Measurements from ENCODE around the gene FAM76A.
"Not testable (repeated sequence)": the region's sequence is repeated elsewhere in the genome, so short reads cannot be mapped to it uniquely, and the experiment has no call there.

The FAM76A gene

DNA sequence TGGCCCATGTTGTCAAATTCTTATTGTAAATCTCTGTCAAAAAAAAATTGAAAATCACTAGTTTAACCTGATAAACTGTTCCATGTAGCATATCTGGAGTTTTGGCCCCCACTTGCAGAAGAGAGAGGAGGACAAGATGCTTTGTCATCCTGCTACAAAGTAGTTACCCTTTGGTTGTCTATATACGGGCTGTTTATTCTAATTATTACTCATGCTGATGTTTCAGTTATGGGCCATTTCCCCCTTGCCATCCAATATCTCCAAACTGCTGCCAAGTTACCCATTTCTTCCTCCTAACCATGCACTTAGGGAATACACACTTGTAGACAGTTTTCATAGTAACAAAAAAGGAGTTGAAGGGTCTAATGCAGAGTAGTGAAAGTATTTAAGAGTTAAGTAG is 69.8 kb downstream of the FAM76A start:
- no peak for DNase-seq
- TF ChIP-seq CTCF (IDR thresholded peaks at IDR 0.05; ENCODE audit: low read depth, low read length): no peak

DNA sequence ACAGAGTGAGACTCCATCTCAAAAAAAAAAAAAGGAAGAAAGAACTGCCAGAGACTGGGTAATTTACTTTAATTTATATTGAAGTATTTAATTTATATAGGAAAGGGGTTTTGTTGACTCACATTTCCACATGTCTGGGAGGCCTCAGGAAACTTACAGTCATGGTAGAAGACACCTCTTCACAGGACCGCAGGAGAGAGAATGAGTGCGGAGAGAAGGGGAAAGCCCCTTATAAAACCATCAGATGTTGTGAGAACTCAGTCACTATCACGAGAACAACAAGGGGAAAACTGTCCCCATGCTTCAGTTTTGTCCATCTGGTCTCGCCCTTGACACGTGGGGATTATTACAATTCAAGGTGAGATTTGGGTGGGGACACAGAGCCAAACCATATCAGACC is 79.0 kb downstream of the FAM76A start:
- Histone ChIP-seq H3K4me1 (no peaks in the 10 kb centered on the region), H3K36me3 (no peaks in the 10 kb centered on the region), H3K9me3 (no peaks in the 10 kb centered on the region), H3K4me3 (ENCODE audit: low read depth, low read length) (no peak overlapping the region), H3K27me3 (no peaks in the 10 kb centered on the region)
- no peak for TF ChIP-seq CTCF (IDR thresholded peaks at IDR 0.05; ENCODE audit: low read depth, low read length)
- no peak for DNase-seq

More for the DNA sequence above, 69.8 kb downstream of the FAM76A start:
- no peak overlapping the region for H3K4me3 ChIP-seq (ENCODE audit: low read depth, low read length)
- no peaks in the 10 kb centered on the region for H3K4me1 ChIP-seq
- no peaks in the 10 kb centered on the region for H3K9me3 ChIP-seq
- H3K27me3 ChIP-seq: no peaks in the 10 kb centered on the region
- H3K36me3 ChIP-seq: no peaks in the 10 kb centered on the region; the same call in 1 of the 2 replicates

GRCh38 chr1:27806758-27807157 is 81.0 kb downstream of the FAM76A start:
- H3K4me3 ChIP-seq (ENCODE audit: low read depth, low read length): no peak overlapping the region
- H3K4me1 ChIP-seq: no peaks in the 10 kb centered on the region
- no peaks in the 10 kb centered on the region for H3K9me3 ChIP-seq
- no peak for TF ChIP-seq CTCF (IDR thresholded peaks at IDR 0.05; ENCODE audit: low read depth, low read length)
- H3K27me3 ChIP-seq: no peaks in the 10 kb centered on the region
- DNase-seq: no peak
- H3K36me3 ChIP-seq: no peaks in the 10 kb centered on the region

DNA sequence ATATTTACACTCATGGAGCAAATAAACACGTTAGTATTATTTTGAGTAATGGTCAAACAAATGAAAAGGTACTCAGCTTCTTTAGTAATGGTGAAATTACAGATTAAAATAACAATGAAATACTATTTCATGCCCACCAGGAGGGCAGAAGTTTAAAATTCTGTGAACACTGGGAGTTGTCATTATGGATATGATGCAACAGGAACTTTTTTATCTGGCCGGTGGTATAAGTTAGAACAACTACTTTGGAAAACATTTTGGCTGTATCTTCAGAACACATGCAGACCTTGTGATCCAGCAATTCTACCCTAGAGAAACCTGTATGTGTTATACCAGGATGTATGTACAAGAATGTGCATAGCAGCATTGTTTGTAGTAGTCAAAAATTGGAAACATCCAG is 81.6 kb downstream of the FAM76A start:
- Histone ChIP-seq H3K4me3 (ENCODE audit: low read depth, low read length) (no peak overlapping the region), H3K27me3 (no peaks in the 10 kb centered on the region), H3K36me3 (no peaks in the 10 kb centered on the region), H3K4me1 (no peaks in the 10 kb centered on the region; the same call in 1 of the 2 replicates), H3K9me3 (no peaks in the 10 kb centered on the region)
- no peak for DNase-seq
- TF ChIP-seq CTCF (IDR thresholded peaks at IDR 0.05; ENCODE audit: low read depth, low read length): no peak

DNA sequence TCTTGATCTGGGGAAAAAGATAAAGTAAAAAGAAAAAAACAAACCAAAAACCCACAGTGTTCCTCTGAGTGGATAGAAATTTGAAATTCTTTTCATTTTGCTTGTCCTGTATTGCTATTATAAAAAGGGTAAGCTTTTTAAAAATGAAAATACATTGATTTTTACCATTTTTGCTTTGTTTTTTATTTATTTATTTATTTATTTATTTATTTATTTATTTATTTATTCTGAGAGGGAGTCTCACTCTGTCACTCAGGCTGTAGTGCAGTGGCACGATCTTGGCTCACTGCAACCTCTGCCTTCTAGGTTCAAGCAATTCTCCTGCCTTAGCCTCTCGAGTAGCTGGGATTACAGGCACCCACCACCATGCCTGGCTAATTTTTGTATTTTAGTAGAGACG is 82.4 kb downstream of the FAM76A start:
- H3K9me3 ChIP-seq; H3K4me3 ChIP-seq (ENCODE audit: low read depth, low read length); H3K4me1 ChIP-seq; H3K36me3 ChIP-seq; DNase-seq; H3K27me3 ChIP-seq: not testable (repeated sequence)

GRCh38 chr1:27809883-27810282 is 84.1 kb downstream of the FAM76A start:
- no peaks in the 10 kb centered on the region for H3K9me3 ChIP-seq
- no peaks in the 10 kb centered on the region for H3K36me3 ChIP-seq
- H3K4me1 ChIP-seq: no peaks in the 10 kb centered on the region; the same call in 1 of the 2 replicates
- H3K4me3 ChIP-seq (ENCODE audit: low read depth, low read length): no peak overlapping the region
- TF ChIP-seq CTCF (IDR thresholded peaks at IDR 0.05; ENCODE audit: low read depth, low read length): no peak
- DNase-seq: no peak
- H3K27me3 ChIP-seq: no peaks in the 10 kb centered on the region
